ENCODE data around the gene CDK6.

CDK6 gene

GRCh38 chr7:92843781-92844180 lies 7.4 kb upstream of the CDK6 start:
- DNase-seq, result no peak

GRCh38 chr7:92843034-92843760 lies 6.8 kb upstream of the CDK6 start:
- no peak for DNase-seq

- DNase-seq, result no peak
These were observed 4.8 kb upstream of the CDK6 start for GRCh38 chr7:92841192-92841591.

GRCh38 chr7:92840316-92840715 lies 3.9 kb upstream of the CDK6 start:
- peak in 2 of 3 experiments; percentile 11 to 53 for DNase-seq

GRCh38 chr7:92839901-92840300 lies 3.5 kb upstream of the CDK6 start:
- no peak for DNase-seq

GRCh38 chr7:92838934-92839333 lies 2.6 kb upstream of the CDK6 start:
- DNase-seq, result no peak

- peak in 2 of 3 experiments; percentile 6 to 66 for DNase-seq
These were observed 802 bp upstream of the CDK6 start for GRCh38 chr7:92837000-92837749.

- peak in 2 of 3 experiments; percentile 67 to 70 for DNase-seq
These were observed 403 bp downstream of the CDK6 start for GRCh38 chr7:92835851-92836488.

GRCh38 chr7:92835261-92835850 lies 1.0 kb downstream of the CDK6 start:
- DNase-seq, result peak in 2 of 3 experiments; percentile 67 to 70

GRCh38 chr7:92834507-92835260 lies 1.7 kb downstream of the CDK6 start:
- peak; percentile 6 to 63 (median 52) for DNase-seq

GRCh38 chr7:92833766-92834506 lies 2.4 kb downstream of the CDK6 start:
- peak in 2 of 3 experiments; percentile 83 to 89 for DNase-seq

GRCh38 chr7:92833024-92833765 lies 3.2 kb downstream of the CDK6 start:
- peak; percentile 72 to 95 (median 92) for DNase-seq

GRCh38 chr7:92832534-92833023 lies 3.8 kb downstream of the CDK6 start:
- DNase-seq, result no peak

GRCh38 chr7:92831716-92832533 lies 4.4 kb downstream of the CDK6 start:
- DNase-seq, result no peak

GRCh38 chr7:92830532-92831110 lies 5.8 kb downstream of the CDK6 start:
- DNase-seq, result peak; percentile 6 to 67 (median 57)

GRCh38 chr7:92830027-92830426 lies 6.3 kb downstream of the CDK6 start:
- DNase-seq, result peak in 1 of 3 experiments; percentile 54

GRCh38 chr7:92827464-92828120 lies 8.8 kb downstream of the CDK6 start:
- DNase-seq, result no peak

- DNase-seq, result no peak
These were observed 10.0 kb downstream of the CDK6 start for GRCh38 chr7:92826258-92826938.
